Erythroblast (primary cell): Measurements from ENCODE around the gene ATRAID.

Source experiments
- DNase-seq, 2 experiments: peaks; one replicate each; lab custom pipeline; 2025; lab: John Stamatoyannopoulos, UW
- GATA1 ChIP-seq: IDR thresholded peaks from 2 replicates; pipeline ENCODE4 v1.6.1; 2011; ENCODE audit warnings: low read depth, mild to moderate bottlenecking, control low read depth, low read length, moderate library complexity
- POLR2A ChIP-seq: IDR thresholded peaks from 2 replicates; pipeline ENCODE4 v1.6.1; 2011; ENCODE audit warnings: mild to moderate bottlenecking, low read length

The ATRAID gene

GRCh38 chr2:27220091-27220490 lies 8.2 kb downstream of the ATRAID start:
- no peak for DNase-seq

GRCh38 chr2:27221166-27221565 lies 9.3 kb downstream of the ATRAID start:
- DNase-seq, result no peak
- no peak for TF ChIP-seq GATA1
- no peak for TF ChIP-seq POLR2A

More at GRCh38 chr2:27220091-27220490, 8.2 kb downstream of the ATRAID start:
- no peak for TF ChIP-seq GATA1
- TF ChIP-seq POLR2A, result no peak

- DNase-seq, result no peak
- TF ChIP-seq POLR2A (no peak), GATA1 (no peak)
Measured at GRCh38 chr2:27222407-27222806, 10.6 kb downstream of the ATRAID start.

- DNase-seq, result no peak
- no peak for TF ChIP-seq POLR2A
- no peak for TF ChIP-seq GATA1
Measured at GRCh38 chr2:27223416-27223815, 11.6 kb downstream of the ATRAID start.

- DNase-seq, result no peak
- TF ChIP-seq POLR2A, result no peak
- no peak for TF ChIP-seq GATA1
Measured at GRCh38 chr2:27225526-27225925, 13.7 kb downstream of the ATRAID start.

GRCh38 chr2:27227501-27227900 lies 15.7 kb downstream of the ATRAID start:
- DNase-seq, result no peak
- TF ChIP-seq GATA1 (no peak), POLR2A (no peak)

GRCh38 chr2:27231921-27232320 lies 20.1 kb downstream of the ATRAID start:
- TF ChIP-seq POLR2A (no peak), GATA1 (no peak)
- DNase-seq, result no peak

- no peak for DNase-seq
- TF ChIP-seq POLR2A, result no peak
- no peak for TF ChIP-seq GATA1
Measured at GRCh38 chr2:27233341-27233740, 21.5 kb downstream of the ATRAID start.

GRCh38 chr2:27236136-27236535 lies 24.3 kb downstream of the ATRAID start:
- TF ChIP-seq GATA1, result no peak
- no peak for TF ChIP-seq POLR2A
- no peak for DNase-seq

GRCh38 chr2:27236626-27237025 lies 24.8 kb downstream of the ATRAID start:
- DNase-seq, result no peak
- TF ChIP-seq GATA1 (no peak), POLR2A (no peak)

GRCh38 chr2:27237341-27237945 lies 25.6 kb downstream of the ATRAID start:
- DNase-seq, result no peak
- TF ChIP-seq GATA1, result no peak
- TF ChIP-seq POLR2A, result no peak

GRCh38 chr2:27238976-27239375 lies 27.1 kb downstream of the ATRAID start:
- no peak for TF ChIP-seq GATA1
- no peak for TF ChIP-seq POLR2A
- DNase-seq, result no peak

- no peak for DNase-seq
- TF ChIP-seq GATA1 (no peak), POLR2A (no peak)
Measured at GRCh38 chr2:27240406-27240805, 28.6 kb downstream of the ATRAID start.

GRCh38 chr2:27241761-27242613 lies 30.1 kb downstream of the ATRAID start:
- DNase-seq, result no peak
- TF ChIP-seq GATA1, result no peak
- no peak for TF ChIP-seq POLR2A
